ENCODE data around the gene PNMA3. TPM values are rescaled to one million over a fixed set of nuclear protein-coding genes. Genes with fewer than 3 reads are reported as not detected.
"Not testable (repeated sequence)": the region's sequence is repeated elsewhere in the genome, so short reads cannot be mapped to it uniquely, and the experiment has no call there.

Gene PNMA3
- total and polyA plus RNA-seq, 4 donors: 15.8 to 63.7 (median 37.7) TPM

GRCh38 chrX:153049093-153049492 is 7.2 kb upstream of the PNMA3 start:
- H3K4me3 ChIP-seq (ENCODE audit: low read depth, low read length): no peak overlapping the region
- no peak for DNase-seq (ENCODE audit: low read depth in 4 of 6, low spot score in 6 of 6)
- H3K4me1 ChIP-seq (ENCODE audit: control insufficient read depth, insufficient read depth, low read length): no peaks in the 10 kb centered on the region
- H3K27ac ChIP-seq (ENCODE audit: low read depth, low read length): no peak overlapping the region
- peaks cover 9% of the 10 kb centered on the region for H3K9me3 ChIP-seq (ENCODE audit: control insufficient read depth, insufficient read depth, low read length)
- H3K36me3 ChIP-seq (ENCODE audit: control insufficient read depth, insufficient read depth, low read length): no peaks in the 10 kb centered on the region
- WGBS (ENCODE audit: insufficient coverage): 77% methylated on average over 2 of the region's 2 CpGs
- H3K27me3 ChIP-seq (ENCODE audit: control insufficient read depth, insufficient read depth, low read length): no peaks in the 10 kb centered on the region

- Histone ChIP-seq H3K4me1 (ENCODE audit: control insufficient read depth, insufficient read depth, low read length) (peaks cover 18% of the 10 kb centered on the region), H3K27me3 (ENCODE audit: control insufficient read depth, insufficient read depth, low read length) (no peaks in the 10 kb centered on the region), H3K36me3 (ENCODE audit: control insufficient read depth, insufficient read depth, low read length) (no peaks in the 10 kb centered on the region), H3K4me3 (ENCODE audit: low read depth, low read length) (no peak overlapping the region), H3K27ac (ENCODE audit: low read depth, low read length) (no peak overlapping the region), H3K9me3 (ENCODE audit: control insufficient read depth, insufficient read depth, low read length) (peaks cover 9% of the 10 kb centered on the region)
- no peak for DNase-seq (ENCODE audit: low read depth in 4 of 6, low spot score in 6 of 6)
- no CpG with 5 or more reads among the region's 1 CpG for WGBS (ENCODE audit: insufficient coverage)
Observed at GRCh38 chrX:153052534-153052933, 3.7 kb upstream of the PNMA3 start.

- H3K4me3 ChIP-seq (ENCODE audit: low read depth, low read length): no peak overlapping the region
- peaks cover 33% of the 10 kb centered on the region for H3K4me1 ChIP-seq (ENCODE audit: control insufficient read depth, insufficient read depth, low read length)
- no peaks in the 10 kb centered on the region for H3K9me3 ChIP-seq (ENCODE audit: control insufficient read depth, insufficient read depth, low read length)
- H3K36me3 ChIP-seq (ENCODE audit: control insufficient read depth, insufficient read depth, low read length): peaks cover 20% of the 10 kb centered on the region
- no peak overlapping the region for H3K27ac ChIP-seq (ENCODE audit: low read depth, low read length)
- DNase-seq (ENCODE audit: low read depth in 4 of 6, low spot score in 6 of 6): no peak
- H3K27me3 ChIP-seq (ENCODE audit: control insufficient read depth, insufficient read depth, low read length): no peaks in the 10 kb centered on the region
- WGBS (ENCODE audit: insufficient coverage): 63% methylated on average over 11 of the region's 11 CpGs
Observed at GRCh38 chrX:153057281-153057680, 1.0 kb downstream of the PNMA3 start.

- WGBS (ENCODE audit: insufficient coverage): 78% methylated on average over 18 of the region's 18 CpGs
Observed at GRCh38 chrX:153059191-153060094, 3.2 kb downstream of the PNMA3 start.

GRCh38 chrX:153060095-153060445 is 3.8 kb downstream of the PNMA3 start:
- Histone ChIP-seq H3K27me3 (ENCODE audit: control insufficient read depth, insufficient read depth, low read length) (no peaks in the 10 kb centered on the region), H3K36me3 (ENCODE audit: control insufficient read depth, insufficient read depth, low read length) (peaks cover 20% of the 10 kb centered on the region), H3K9me3 (ENCODE audit: control insufficient read depth, insufficient read depth, low read length) (no peaks in the 10 kb centered on the region), H3K4me1 (ENCODE audit: control insufficient read depth, insufficient read depth, low read length) (peaks cover 33% of the 10 kb centered on the region), H3K27ac (ENCODE audit: low read depth, low read length) (no peak overlapping the region), H3K4me3 (ENCODE audit: low read depth, low read length) (no peak overlapping the region)
- WGBS (ENCODE audit: insufficient coverage): 66% methylated on average over 6 of the region's 8 CpGs
- no peak for DNase-seq (ENCODE audit: low read depth in 4 of 6, low spot score in 6 of 6)

More at GRCh38 chrX:153059191-153060094, 3.2 kb downstream of the PNMA3 start:
- H3K9me3 ChIP-seq (ENCODE audit: control insufficient read depth, insufficient read depth, low read length): no peaks in the 10 kb centered on the region
- no peak overlapping the region for H3K4me3 ChIP-seq (ENCODE audit: low read depth, low read length)
- no peak for DNase-seq (ENCODE audit: low read depth in 4 of 6, low spot score in 6 of 6)
- H3K27me3 ChIP-seq (ENCODE audit: control insufficient read depth, insufficient read depth, low read length): no peaks in the 10 kb centered on the region
- H3K27ac ChIP-seq (ENCODE audit: low read depth, low read length): no peak overlapping the region
- H3K4me1 ChIP-seq (ENCODE audit: control insufficient read depth, insufficient read depth, low read length): peaks cover 33% of the 10 kb centered on the region
- peaks cover 20% of the 10 kb centered on the region for H3K36me3 ChIP-seq (ENCODE audit: control insufficient read depth, insufficient read depth, low read length)

- Histone ChIP-seq H3K9me3 (ENCODE audit: control insufficient read depth, insufficient read depth, low read length) (no peaks in the 10 kb centered on the region), H3K4me1 (ENCODE audit: control insufficient read depth, insufficient read depth, low read length) (peaks cover 24% of the 10 kb centered on the region), H3K27ac (ENCODE audit: low read depth, low read length) (no peak overlapping the region), H3K4me3 (ENCODE audit: low read depth, low read length) (no peak overlapping the region), H3K36me3 (ENCODE audit: control insufficient read depth, insufficient read depth, low read length) (peaks cover 20% of the 10 kb centered on the region), H3K27me3 (ENCODE audit: control insufficient read depth, insufficient read depth, low read length) (no peaks in the 10 kb centered on the region)
- DNase-seq (ENCODE audit: low read depth in 4 of 6, low spot score in 6 of 6): no peak
- no CpG with 5 or more reads among the region's 3 CpGs for WGBS (ENCODE audit: insufficient coverage)
Observed at GRCh38 chrX:153061732-153062131, 5.5 kb downstream of the PNMA3 start.

GRCh38 chrX:153063315-153063714 is 7.0 kb downstream of the PNMA3 start:
- Histone ChIP-seq H3K27ac (ENCODE audit: low read depth, low read length) (no peak overlapping the region), H3K36me3 (ENCODE audit: control insufficient read depth, insufficient read depth, low read length) (peaks cover 20% of the 10 kb centered on the region), H3K27me3 (ENCODE audit: control insufficient read depth, insufficient read depth, low read length) (no peaks in the 10 kb centered on the region), H3K4me1 (ENCODE audit: control insufficient read depth, insufficient read depth, low read length) (peaks cover 10% of the 10 kb centered on the region), H3K9me3 (ENCODE audit: control insufficient read depth, insufficient read depth, low read length) (no peaks in the 10 kb centered on the region), H3K4me3 (ENCODE audit: low read depth, low read length) (no peak overlapping the region)
- DNase-seq (ENCODE audit: low read depth in 4 of 6, low spot score in 6 of 6): no peak

GRCh38 chrX:153064061-153064460 is 7.8 kb downstream of the PNMA3 start:
- Histone ChIP-seq H3K4me3 (ENCODE audit: low read depth, low read length) (no peak overlapping the region), H3K27me3 (ENCODE audit: control insufficient read depth, insufficient read depth, low read length) (no peaks in the 10 kb centered on the region), H3K4me1 (ENCODE audit: control insufficient read depth, insufficient read depth, low read length) (peaks cover 5% of the 10 kb centered on the region), H3K27ac (ENCODE audit: low read depth, low read length) (no peak overlapping the region), H3K36me3 (ENCODE audit: control insufficient read depth, insufficient read depth, low read length) (peaks cover 14% of the 10 kb centered on the region), H3K9me3 (ENCODE audit: control insufficient read depth, insufficient read depth, low read length) (no peaks in the 10 kb centered on the region)
- DNase-seq (ENCODE audit: low read depth in 4 of 6, low spot score in 6 of 6): no peak
- whole genome bisulfite sequencing (ENCODE audit: insufficient coverage): 70% methylated on average over 2 of the region's 2 CpGs

GRCh38 chrX:153065389-153065788 is 9.1 kb downstream of the PNMA3 start:
- Histone ChIP-seq H3K9me3 (ENCODE audit: control insufficient read depth, insufficient read depth, low read length) (no peaks in the 10 kb centered on the region), H3K27me3 (ENCODE audit: control insufficient read depth, insufficient read depth, low read length) (no peaks in the 10 kb centered on the region), H3K36me3 (ENCODE audit: control insufficient read depth, insufficient read depth, low read length) (peaks cover under 1% of the 10 kb centered on the region), H3K4me1 (ENCODE audit: control insufficient read depth, insufficient read depth, low read length) (no peaks in the 10 kb centered on the region), H3K4me3 (ENCODE audit: low read depth, low read length) (no peak overlapping the region), H3K27ac (ENCODE audit: low read depth, low read length) (no peak overlapping the region)
- 82% methylated on average over 6 of the region's 6 CpGs for WGBS (ENCODE audit: insufficient coverage)
- no peak for DNase-seq (ENCODE audit: low read depth in 4 of 6, low spot score in 6 of 6)

GRCh38 chrX:153066402-153066801 is 10.1 kb downstream of the PNMA3 start:
- not testable (repeated sequence) for H3K4me1 ChIP-seq (ENCODE audit: control insufficient read depth, insufficient read depth, low read length); H3K36me3 ChIP-seq (ENCODE audit: control insufficient read depth, insufficient read depth, low read length); DNase-seq (ENCODE audit: low read depth in 4 of 6, low spot score in 6 of 6); H3K27ac ChIP-seq (ENCODE audit: low read depth, low read length); H3K9me3 ChIP-seq (ENCODE audit: control insufficient read depth, insufficient read depth, low read length); H3K27me3 ChIP-seq (ENCODE audit: control insufficient read depth, insufficient read depth, low read length); H3K4me3 ChIP-seq (ENCODE audit: low read depth, low read length)
- whole genome bisulfite sequencing (ENCODE audit: insufficient coverage): no CpG with 5 or more reads among the region's 12 CpGs
